SK-N-MC (cell line): ENCODE results near the gene IL36A.

Experiments
- EZH2 ChIP-seq: fragments of 200-600 bp; sonication (generic); IDR thresholded peaks from one replicate; pipeline ENCODE4 v1.6.1; 2017; ENCODE audit warnings: antibody characterized with exemption
- POLR2AphosphoS5 ChIP-seq: IDR thresholded peaks from 2 replicates; pipeline ENCODE4 v1.6.1; 2012; ENCODE audit warnings: mild to moderate bottlenecking, low read depth, low read length, borderline replicate concordance

DNA sequence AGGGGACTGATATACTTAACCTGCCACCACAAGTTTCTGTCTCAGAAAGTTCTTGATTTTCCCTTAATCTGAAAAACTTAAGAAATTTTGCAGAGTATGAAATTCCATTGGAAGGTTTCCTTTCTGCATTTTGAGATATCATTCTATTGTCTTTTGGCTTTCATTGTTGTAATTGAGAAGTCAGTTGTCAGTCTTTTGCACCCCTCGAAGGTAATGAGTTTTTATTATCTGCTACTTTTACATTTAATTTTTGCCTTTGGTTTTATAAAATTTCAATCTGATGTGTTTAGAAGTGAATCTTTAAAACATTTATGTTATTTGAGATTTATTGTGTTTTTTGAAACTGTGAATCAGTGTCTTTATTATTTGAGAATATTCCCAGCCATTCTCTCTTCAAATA is 4.8 kb upstream of the IL36A start:
- TF ChIP-seq EZH2, result no peak
- TF ChIP-seq POLR2AphosphoS5, result no peak
